HepG2 (cell line): ENCODE measurements around the gene FGD6.

Source experiments
- EP300 ChIP-seq, 3 experiments: sonication (generic) in 1 of 3; formaldehyde crosslinking in 1 of 3; IDR thresholded peaks; 2 replicates each; pipeline versions ENCODE4 v1.5.1 to v1.6.1; 2011 to 2020; ENCODE audit warnings: low read depth in 2 of 3, low read length in 2 of 3, borderline replicate concordance in 1 of 3, improper control_type of control experiment in 1 of 3, mild to moderate bottlenecking in 1 of 3, missing genetic modification reagents in 1 of 3, moderate library complexity in 1 of 3
- FOXA3 ChIP-seq: IDR thresholded peaks from 2 replicates; pipeline ENCODE4 v1.6.1; 2016; ENCODE audit warnings: missing genetic modification reagents, missing compliant biosample characterization
- SRF ChIP-seq: IDR thresholded peaks from 2 replicates; pipeline ENCODE4 v1.6.1; 2011; ENCODE audit warnings: mild to moderate bottlenecking, low read depth, low read length, moderate library complexity
- ZBTB20 ChIP-seq: sonication (generic); formaldehyde crosslinking; IDR thresholded peaks from 2 replicates; pipeline ENCODE4 v1.8.1; 2023; ENCODE audit warnings: missing genetic modification reagents, low read depth, mild to moderate bottlenecking, borderline replicate concordance
- ZNF124 ChIP-seq: sonication (generic); formaldehyde crosslinking; IDR thresholded peaks from 2 replicates; pipeline ENCODE4 v1.4.0; 2020; ENCODE audit warnings: missing genetic modification reagents
- ZNF20 ChIP-seq: sonication (generic); formaldehyde crosslinking; IDR thresholded peaks from 2 replicates; pipeline ENCODE4 v1.4.0; 2020; ENCODE audit warnings: mild to moderate bottlenecking, moderate library complexity, missing genetic modification reagents
- ZNF792 ChIP-seq: IDR thresholded peaks from 2 replicates; pipeline ENCODE4 v1.6.1; 2016
- TF ChIP-seq, protein P1 (sequence below): fragments of 450-650 bp; IDR thresholded peaks from 2 replicates; pipeline ENCODE4 v1.6.1; 2017; ENCODE audit warnings: mild to moderate bottlenecking

DNA sequence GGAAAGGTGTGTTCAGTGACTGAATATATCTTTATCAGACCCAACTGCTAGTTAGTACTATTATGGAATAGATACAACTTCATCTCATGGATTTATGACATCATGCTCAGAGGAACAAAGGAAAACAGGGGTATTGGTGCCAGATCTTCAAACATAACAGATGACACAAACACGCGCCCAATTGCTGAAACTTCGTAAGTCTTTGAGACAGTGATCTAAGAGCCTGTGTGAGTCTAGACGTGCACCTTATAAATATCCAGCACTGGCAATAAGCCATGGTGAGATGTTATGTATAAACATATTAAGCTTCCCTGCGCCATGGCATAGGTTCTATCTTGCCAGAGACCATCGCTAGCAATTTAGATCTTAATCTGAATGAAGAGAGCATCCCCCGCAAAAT lies 101.6 kb downstream of the FGD6 start:
- TF ChIP-seq EP300 (IDR thresholded peaks at IDR 0.05; ENCODE audit: low read depth in 2 of 2, low read length in 2 of 2) (no peak), EP300 (CRISPR knock-in tag; IDR thresholded peaks at IDR 0.05; ENCODE audit: borderline replicate concordance) (no peak), ZNF20 (CRISPR knock-in tag) (no peak), ZBTB20 (CRISPR knock-in tag) (no peak), ZNF124 (CRISPR knock-in tag) (no peak), FOXA3 (CRISPR knock-in tag) (no peak), SRF (no peak), ZNF792 (CRISPR knock-in tag) (no peak)
- TF ChIP-seq, protein P1, sequence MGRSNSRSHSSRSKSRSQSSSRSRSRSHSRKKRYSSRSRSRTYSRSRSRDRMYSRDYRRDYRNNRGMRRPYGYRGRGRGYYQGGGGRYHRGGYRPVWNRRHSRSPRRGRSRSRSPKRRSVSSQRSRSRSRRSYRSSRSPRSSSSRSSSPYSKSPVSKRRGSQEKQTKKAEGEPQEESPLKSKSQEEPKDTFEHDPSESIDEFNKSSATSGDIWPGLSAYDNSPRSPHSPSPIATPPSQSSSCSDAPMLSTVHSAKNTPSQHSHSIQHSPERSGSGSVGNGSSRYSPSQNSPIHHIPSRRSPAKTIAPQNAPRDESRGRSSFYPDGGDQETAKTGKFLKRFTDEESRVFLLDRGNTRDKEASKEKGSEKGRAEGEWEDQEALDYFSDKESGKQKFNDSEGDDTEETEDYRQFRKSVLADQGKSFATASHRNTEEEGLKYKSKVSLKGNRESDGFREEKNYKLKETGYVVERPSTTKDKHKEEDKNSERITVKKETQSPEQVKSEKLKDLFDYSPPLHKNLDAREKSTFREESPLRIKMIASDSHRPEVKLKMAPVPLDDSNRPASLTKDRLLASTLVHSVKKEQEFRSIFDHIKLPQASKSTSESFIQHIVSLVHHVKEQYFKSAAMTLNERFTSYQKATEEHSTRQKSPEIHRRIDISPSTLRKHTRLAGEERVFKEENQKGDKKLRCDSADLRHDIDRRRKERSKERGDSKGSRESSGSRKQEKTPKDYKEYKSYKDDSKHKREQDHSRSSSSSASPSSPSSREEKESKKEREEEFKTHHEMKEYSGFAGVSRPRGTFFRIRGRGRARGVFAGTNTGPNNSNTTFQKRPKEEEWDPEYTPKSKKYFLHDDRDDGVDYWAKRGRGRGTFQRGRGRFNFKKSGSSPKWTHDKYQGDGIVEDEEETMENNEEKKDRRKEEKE, result no peak
